ENCODE data around the gene FAM53C.
A peak's percentile ranks its signal among the peaks of the same experiment; 100 is the strongest.

FAM53C gene

DNA sequence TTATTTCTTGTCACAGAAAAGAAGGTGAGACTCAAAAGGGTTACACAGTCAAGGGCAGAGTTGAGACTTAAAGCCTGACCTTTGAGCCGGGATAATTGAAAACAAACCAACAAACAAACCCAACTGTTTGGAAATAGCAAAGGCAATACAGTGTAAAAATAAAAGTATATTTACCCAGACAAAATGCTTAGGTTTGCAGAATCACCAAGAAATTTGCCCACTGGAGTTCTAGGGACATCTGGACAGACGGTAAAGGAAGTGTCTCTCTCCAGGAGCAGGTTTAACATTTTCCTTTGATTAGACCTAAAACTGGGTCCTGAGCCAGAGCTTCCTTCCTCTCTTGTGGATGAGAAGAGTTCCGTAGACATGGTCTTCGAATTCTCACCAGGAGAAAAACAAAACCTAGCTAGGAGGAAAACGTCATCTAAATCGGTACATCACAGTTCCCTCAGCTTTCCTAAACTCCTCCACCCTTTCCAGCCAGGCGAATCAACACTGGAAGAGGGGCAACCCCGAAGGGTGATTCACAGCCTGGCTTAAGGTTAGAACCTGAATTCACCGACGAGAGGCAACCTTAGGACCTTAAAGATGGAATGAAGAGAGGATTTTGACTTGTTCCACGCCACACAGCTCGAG lies 7.1 kb upstream of the FAM53C start:
- Histone ChIP-seq H2AFZ (ENCODE audit: low read length) (0 out of 2 replicates have a peak overlapping the region, but pooled peaks have one; percentile 15), H3K36me3 (ENCODE audit: insufficient read depth, low read length) (peaks cover 10% of the 10 kb centered on the region; the same call in 1 of the 2 replicates), H3K4me3 (ENCODE audit: low read depth, low read length, poor library complexity, severe bottlenecking) (peak overlapping the region; percentile 84), H3K27me3 (ENCODE audit: insufficient read depth, low read length) (no peaks in the 10 kb centered on the region), H3K4me1 (ENCODE audit: insufficient read depth, low read length, severe bottlenecking) (peaks cover 25% of the 10 kb centered on the region), H3K4me2 (ENCODE audit: low read length) (peak overlapping the region; percentile 97), H3K9me3 (ENCODE audit: low read length) (no peaks in the 10 kb centered on the region), H3K9ac (ENCODE audit: low read length) (peak overlapping the region; percentile 89), H3F3A (ENCODE audit: insufficient read depth, low read length) (no peaks in the 10 kb centered on the region), H4K20me1 (ENCODE audit: insufficient read depth, low read length) (no peaks in the 10 kb centered on the region), H3K9me2 (ENCODE audit: low read depth, low read length) (no peaks in the 10 kb centered on the region), H3K27ac (ENCODE audit: low read depth, low read length, poor library complexity, severe bottlenecking) (peak overlapping the region; percentile 63), H3K79me2 (ENCODE audit: insufficient read depth, low read length) (peaks cover 8% of the 10 kb centered on the region; the same call in 1 of the 2 replicates)
- TF ChIP-seq EZH2 (IDR thresholded peaks at IDR 0.05; ENCODE audit: borderline replicate concordance, low read length) (no peak), CTCF (IDR thresholded peaks at IDR 0.05; ENCODE audit: low read length) (no peak)

- Histone ChIP-seq H3F3A (ENCODE audit: insufficient read depth, low read length) (no peaks in the 10 kb centered on the region), H3K9me3 (ENCODE audit: low read length) (no peaks in the 10 kb centered on the region), H3K4me1 (ENCODE audit: insufficient read depth, low read length, severe bottlenecking) (peaks cover 28% of the 10 kb centered on the region), H3K9ac (ENCODE audit: low read length) (peak within 1 kb of the TSS; percentile 89), H3K9me2 (ENCODE audit: low read depth, low read length) (no peaks in the 10 kb centered on the region), H3K79me2 (ENCODE audit: insufficient read depth, low read length) (peaks cover 8% of the 10 kb centered on the region; the same call in 1 of the 2 replicates), H3K4me3 (ENCODE audit: low read depth, low read length, poor library complexity, severe bottlenecking) (peak within 1 kb of the TSS; percentile 84), H3K27me3 (ENCODE audit: insufficient read depth, low read length) (no peaks in the 10 kb centered on the region), H3K27ac (ENCODE audit: low read depth, low read length, poor library complexity, severe bottlenecking) (peak within 1 kb of the TSS; percentile 63), H2AFZ (ENCODE audit: low read length) (peak within 1 kb of the TSS; percentile 71; the same call in 1 of the 2 replicates), H3K36me3 (ENCODE audit: insufficient read depth, low read length) (peaks cover 8% of the 10 kb centered on the region; the same call in 1 of the 2 replicates), H4K20me1 (ENCODE audit: insufficient read depth, low read length) (no peaks in the 10 kb centered on the region), H3K4me2 (ENCODE audit: low read length) (peak within 1 kb of the TSS; percentile 97)
- TF ChIP-seq EZH2 (IDR thresholded peaks at IDR 0.05; ENCODE audit: borderline replicate concordance, low read length) (no peak), CTCF (IDR thresholded peaks at IDR 0.05; ENCODE audit: low read length) (no peak)
These were observed 6.4 kb upstream of the FAM53C start, which contains the start of gene CDC25C for GRCh38 chr5:138331449-138332368. Gene CDC25C, minus strand, starts transcription at chr5:138331804. Its CDS starts 624 bp downstream, at chr5:138331180.

DNA sequence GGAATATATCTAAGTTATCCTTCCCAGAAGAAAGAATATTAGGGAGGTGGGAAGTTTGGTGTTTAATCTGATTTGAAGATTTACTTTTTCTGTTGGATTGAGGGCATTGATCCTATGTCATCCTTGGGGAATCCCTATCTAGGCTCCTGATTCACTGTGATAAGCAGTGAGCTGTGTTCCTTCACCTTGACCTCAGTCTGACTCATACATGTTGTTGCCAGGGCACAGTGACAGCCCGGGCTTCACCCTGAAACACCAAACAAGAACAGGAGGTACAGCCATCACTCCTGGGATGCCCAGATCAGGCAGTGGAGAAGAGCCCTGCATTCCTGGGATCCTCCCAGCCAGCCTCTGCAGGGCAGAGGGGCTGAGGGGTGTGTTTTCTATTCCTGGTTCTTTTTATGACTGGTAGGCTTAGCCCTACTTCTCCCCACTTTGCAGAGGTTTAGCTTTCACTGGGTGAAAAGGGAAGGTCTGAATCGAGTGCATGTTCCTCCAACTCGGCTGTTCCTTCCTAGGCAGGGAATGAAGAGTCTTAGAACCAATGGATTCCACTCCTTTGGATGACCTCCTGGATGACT lies 3.1 kb upstream of the FAM53C start:
- no peak overlapping the region for H2AFZ ChIP-seq (ENCODE audit: low read length)
- H3F3A ChIP-seq (ENCODE audit: insufficient read depth, low read length), result no peaks in the 10 kb centered on the region
- TF ChIP-seq EZH2 (IDR thresholded peaks at IDR 0.05; ENCODE audit: borderline replicate concordance, low read length), result no peak
- no peak for TF ChIP-seq CTCF (IDR thresholded peaks at IDR 0.05; ENCODE audit: low read length)
- no peak overlapping the region for H3K4me2 ChIP-seq (ENCODE audit: low read length)
- no peaks in the 10 kb centered on the region for H3K9me3 ChIP-seq (ENCODE audit: low read length)
- H3K9me2 ChIP-seq (ENCODE audit: low read depth, low read length), result no peaks in the 10 kb centered on the region
- peaks cover 23% of the 10 kb centered on the region for H3K79me2 ChIP-seq (ENCODE audit: insufficient read depth, low read length)
- H3K27me3 ChIP-seq (ENCODE audit: insufficient read depth, low read length), result no peaks in the 10 kb centered on the region
- H3K4me3 ChIP-seq (ENCODE audit: low read depth, low read length, poor library complexity, severe bottlenecking), result no peak overlapping the region
- peaks cover under 1% of the 10 kb centered on the region; the same call in 1 of the 2 replicates for H3K36me3 ChIP-seq (ENCODE audit: insufficient read depth, low read length)
- H3K4me1 ChIP-seq (ENCODE audit: insufficient read depth, low read length, severe bottlenecking), result peaks cover 44% of the 10 kb centered on the region
- H4K20me1 ChIP-seq (ENCODE audit: insufficient read depth, low read length), result no peaks in the 10 kb centered on the region
- no peak overlapping the region for H3K9ac ChIP-seq (ENCODE audit: low read length)
- no peak overlapping the region for H3K27ac ChIP-seq (ENCODE audit: low read depth, low read length, poor library complexity, severe bottlenecking)
